Endometrial microvascular endothelial cells (primary cell): ENCODE data around the gene RFC5. TPM values are rescaled to one million over a fixed set of nuclear protein-coding genes. Genes with fewer than 3 reads are reported as not detected.
"Not testable (repeated sequence)": the region's sequence is repeated elsewhere in the genome, so short reads cannot be mapped to it uniquely, and the experiment has no call there.

Experiments
- in situ Hi-C: cut with HindIII; loops from 2 replicates; pipeline ENCODE4 v1.10.0; 2017; ENCODE audit warnings: low sequenced_read_pairs, low pct_unique_long_range_greater_than_20kb; ENCODE audit errors: inconsistent ontology term
- total RNA-seq: library from RNA; depleted of rRNA; stranded (reverse); fragments of >200 nt; gene quantifications from one replicate; pipeline ENCODE4 v1.2.3, GENCODE V29; 2015; ENCODE audit errors: inconsistent ontology term

The RFC5 gene
- total RNA-seq, 1 donor from 2014 or later, result 28.1 TPM

- in situ Hi-C loops, result no loop called here
Observed at GRCh38 chr12:118063576-118064391, 47.3 kb downstream of the RFC5 start.

DNA sequence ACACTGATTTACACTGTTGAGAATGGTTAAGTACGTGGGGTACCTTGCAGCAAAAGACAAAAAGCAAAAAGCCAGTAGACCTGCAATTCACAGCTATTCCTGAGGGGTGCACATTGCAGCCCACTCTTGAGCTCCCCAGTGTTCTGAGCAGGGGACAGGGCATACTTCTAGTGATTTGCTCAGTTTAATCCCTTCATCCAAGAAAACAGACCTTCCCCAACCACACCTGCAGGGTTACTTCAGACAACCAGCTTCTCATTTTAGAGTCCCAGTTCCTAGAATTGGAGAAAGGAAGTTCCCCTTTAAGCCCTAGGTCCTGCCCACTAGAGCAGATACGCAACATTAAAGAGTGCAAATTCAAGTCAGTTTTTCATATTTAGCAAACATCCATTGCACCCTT, 48.1 kb downstream of the RFC5 start:
- in situ Hi-C loops, result no loop called here

DNA sequence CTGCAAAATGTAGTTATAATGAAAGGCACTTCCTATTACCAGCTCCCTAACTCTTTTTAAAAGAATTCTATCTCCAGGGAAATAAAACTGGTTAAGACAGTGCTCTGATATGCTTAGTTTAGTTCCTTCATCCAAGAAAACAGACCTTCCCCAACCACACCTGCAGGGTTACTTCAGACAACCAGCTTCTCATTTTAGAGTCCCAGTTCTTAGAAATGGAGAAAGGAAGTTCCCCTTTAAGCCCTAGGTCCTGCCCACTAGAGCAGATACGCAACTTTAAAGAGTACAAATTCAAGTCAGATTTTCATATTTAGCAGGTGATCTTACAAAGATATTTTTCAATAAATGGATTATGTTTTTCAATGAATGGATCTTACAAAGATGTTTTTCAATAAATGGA, 48.9 kb downstream of the RFC5 start:
- in situ Hi-C loops, result no loop called here

DNA sequence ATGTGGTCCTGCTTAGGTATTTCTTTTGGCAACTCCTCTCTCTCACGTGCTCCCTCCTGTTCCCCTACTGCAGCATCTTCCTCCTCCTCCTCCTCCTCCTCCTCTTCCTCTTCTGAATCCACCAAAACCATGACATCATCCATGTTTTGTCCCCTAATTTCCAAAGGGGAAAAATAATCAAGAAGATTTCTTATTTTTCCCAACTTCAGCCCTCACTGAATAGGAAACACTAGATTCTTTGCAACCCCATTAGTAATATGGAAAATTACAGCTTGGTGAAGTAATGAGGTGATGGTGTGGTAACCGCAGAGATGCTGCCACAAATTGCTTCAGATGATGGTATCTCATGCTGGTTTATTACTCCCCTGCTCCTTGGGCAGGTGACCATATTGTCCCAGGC, 51.9 kb downstream of the RFC5 start:
- in situ Hi-C loops, result no loop called here

GRCh38 chr12:118070650-118071049, 54.1 kb downstream of the RFC5 start:
- in situ Hi-C loops, result no loop called here

DNA sequence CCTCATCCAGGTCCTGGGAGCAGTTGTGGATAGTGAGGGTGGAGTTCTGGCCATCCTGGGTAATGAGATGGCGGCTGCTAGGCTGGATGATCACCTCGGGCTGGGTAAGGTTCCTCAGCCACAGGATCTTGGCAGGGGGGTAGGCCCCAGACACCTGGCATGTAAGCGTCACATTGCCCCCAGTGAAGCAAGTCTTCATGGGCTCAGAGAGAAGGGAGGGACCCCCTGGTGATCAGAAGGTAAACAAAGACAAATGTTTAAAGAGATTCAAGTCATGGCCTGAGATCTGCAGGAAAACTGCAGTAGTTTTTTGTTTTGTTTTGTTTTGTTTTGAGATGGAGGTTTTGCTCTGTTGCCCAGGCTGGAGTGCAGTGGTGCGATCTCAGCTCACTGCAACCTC, 57.3 kb downstream of the RFC5 start:
- in situ Hi-C loops, result no loop called here

GRCh38 chr12:118081521-118081920, 65.0 kb downstream of the RFC5 start:
- in situ Hi-C loops, result not testable (repeated sequence)

Other genes starting within 250 kb of the RFC5 start
- 5.0 TPM for gene KSR2, start 47.7 kb upstream of the RFC5 start, total RNA-seq
- gene WSB2, start 44.5 kb downstream of the RFC5 start, total RNA-seq, result 82.2 TPM
- gene VSIG10, start 87.3 kb downstream of the RFC5 start, total RNA-seq, result 27.6 TPM
- 260 TPM for gene PEBP1, start 119.4 kb downstream of the RFC5 start, total RNA-seq